GM12873 (cell line): Measurements from ENCODE around the gene SORCS1.

Experiments used
- CTCF ChIP-seq: IDR thresholded peaks from 2 replicates; pipeline ENCODE4 v1.5.1; 2012; ENCODE audit warnings: low read depth, mild to moderate bottlenecking, moderate library complexity, low read length, control low read depth; ENCODE audit not compliant: insufficient read depth; ENCODE audit errors: missing control alignments

SORCS1 gene

GRCh38 chr10:107118866-107119265 is 45.6 kb downstream of the SORCS1 start:
- no peak for TF ChIP-seq CTCF

GRCh38 chr10:107104026-107104652 is 60.4 kb downstream of the SORCS1 start:
- TF ChIP-seq CTCF = no peak

GRCh38 chr10:107103174-107104025 is 61.1 kb downstream of the SORCS1 start:
- TF ChIP-seq CTCF = no peak

- TF ChIP-seq CTCF = no peak
Observed at GRCh38 chr10:107098326-107098725, 66.2 kb downstream of the SORCS1 start.

GRCh38 chr10:107094824-107095522 is 69.5 kb downstream of the SORCS1 start:
- TF ChIP-seq CTCF = no peak

- TF ChIP-seq CTCF = no peak
Observed at GRCh38 chr10:107092321-107092720, 72.2 kb downstream of the SORCS1 start.

GRCh38 chr10:107091126-107091525 is 73.4 kb downstream of the SORCS1 start:
- TF ChIP-seq CTCF = no peak
